Transverse colon (tissue), 4 donors: ENCODE data around the gene GAB1. TPM values are rescaled to one million over a fixed set of nuclear protein-coding genes. Genes with fewer than 3 reads are reported as not detected.
A peak's percentile ranks its signal among the peaks of the same experiment; 100 is the strongest.

Experiments
- DNase-seq: peaks from one replicate; pipeline ENCODE4 v3.0.0-alpha.2; 2019
- H3K27ac ChIP-seq, 4 donors: fragments of 200-600 bp; sonication (generic); 2 replicates each; pipeline ENCODE4 v1.5.1; 2016 to 2018; ENCODE audit warnings: inconsistent platforms in 4 of 4
- H3K27me3 ChIP-seq: fragments of 200-600 bp; sonication (generic); 2 replicates; pipeline ENCODE4 v1.5.1; 2017; ENCODE audit warnings: inconsistent platforms
- H3K36me3 ChIP-seq, 4 donors: fragments of 200-600 bp; sonication (generic); 2 replicates each; pipeline ENCODE4 v1.5.1; 2017 to 2019; ENCODE audit warnings: inconsistent platforms in 4 of 4
- H3K4me1 ChIP-seq, 4 donors: fragments of 200-600 bp; sonication (generic); 2 replicates each; pipeline ENCODE4 v1.5.1; 2017 to 2020; ENCODE audit warnings: inconsistent platforms in 4 of 4
- H3K4me3 ChIP-seq, 4 donors: fragments of 200-600 bp; sonication (generic); 1 replicate in 1 of 4; 2 replicates in 3 of 4; pipeline versions ENCODE4 v1.5.1 to v1.6.1; 2017 to 2019; ENCODE audit warnings: inconsistent platforms in 4 of 4
- H3K9me3 ChIP-seq, 2 donors: fragments of 200-600 bp; sonication (generic); 2 replicates each; pipeline ENCODE4 v1.5.1; 2017 to 2019; ENCODE audit warnings: inconsistent platforms in 2 of 2
- CTCF ChIP-seq, 5 experiments: fragments of 200-600 bp in 3 of 5; fragments of 450-650 bp in 2 of 5; sonication (generic) in 3 of 5; IDR thresholded peaks; 1 replicate in 2 of 5; 2 replicates in 3 of 5; pipeline ENCODE4 v1.5.1; 2016 to 2017; ENCODE audit warnings: antibody characterized with exemption in 5 of 5, inconsistent platforms in 3 of 5, mild to moderate bottlenecking in 2 of 5, moderate library complexity in 1 of 5
- EP300 ChIP-seq: sonication (generic); formaldehyde crosslinking; IDR thresholded peaks from one replicate; pipeline ENCODE4 v1.6.1; 2017; ENCODE audit warnings: antibody characterized with exemption, low read depth
- POLR2A ChIP-seq: fragments of 450-650 bp; IDR thresholded peaks from one replicate; pipeline ENCODE4 v1.6.1; 2016; ENCODE audit warnings: antibody characterized with exemption, mild to moderate bottlenecking, moderate library complexity
- POLR2AphosphoS5 ChIP-seq, 3 donors: sonication (generic); formaldehyde crosslinking; IDR thresholded peaks; one replicate each; pipeline ENCODE4 v1.6.1; 2016; ENCODE audit warnings: antibody characterized with exemption in 3 of 3
- WGBS, 2 donors: methylation state at CpG; one replicate each; pipeline ENCODE4 v1.1.5; 2018; ENCODE audit warnings: low coverage in 1 of 2; 5-methylcytosine and 5-hydroxymethylcytosine counted together
- in situ Hi-C, 4 donors: fragments of 200-750 bp; cut with MboI; loops; one replicate each; pipeline versions ENCODE4 v1.15.0 to v1.15.1; 2017; ENCODE audit warnings: low sequenced_read_pairs in 3 of 4, low pct_ligation_motif_present in 1 of 4, low pct_unique_long_range_greater_than_20kb in 1 of 4
- intact Hi-C: fragments of 100-400 bp; cut with DNase I; formaldehyde crosslinking; loops from one replicate; pipeline ENCODE4 v1.15.1; 2023; ENCODE audit warnings: low total_unique reads
- total RNA-seq, 4 donors: library from RNA; depleted of rRNA; stranded (reverse); fragments of >200 nt; gene quantifications; one replicate each; pipeline ENCODE4 v1.1.0, GENCODE V29; 2016

The GAB1 gene
- total RNA-seq, 4 donors from 2014 or later: 33.0 to 72.7 (median 62.2) TPM

DNA sequence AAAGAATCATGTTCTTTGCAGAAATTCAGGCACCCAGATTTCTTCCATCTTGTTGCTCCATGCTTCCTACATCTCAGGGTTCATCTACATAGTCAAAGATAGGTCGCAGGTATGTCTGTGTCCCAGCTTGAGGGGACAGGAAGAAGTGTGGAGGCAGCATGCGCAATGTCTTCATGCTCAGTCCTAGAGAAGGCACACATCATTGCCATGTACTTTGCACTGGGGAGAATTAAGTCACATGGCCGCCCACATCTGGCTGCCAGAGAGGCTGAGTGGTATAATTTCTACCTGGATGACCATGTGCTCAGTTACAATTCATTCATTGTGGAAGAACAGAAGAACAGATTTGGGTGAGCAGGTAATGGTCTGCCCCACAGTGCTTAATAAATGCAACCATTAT lies 54.1 kb downstream of the GAB1 start:
- Histone ChIP-seq H3K27me3 (no peaks in the 10 kb centered on the region), H3K27ac (peak overlapping the region in 1 of 4 donors; percentile 10), H3K4me3 (no peak overlapping the region), H3K9me3 (no peaks in the 10 kb centered on the region), H3K4me1 (peaks cover 7 to 74% (median 43%) of the 10 kb centered on the region in 4 donors), H3K36me3 (no peaks in the 10 kb centered on the region)
- in situ Hi-C loops (no loop called here), intact Hi-C loops (no loop called here)
- peak; percentile 21 for DNase-seq
- TF ChIP-seq EP300 (no peak), POLR2AphosphoS5 (IDR thresholded peaks at IDR 0.05) (no peak), CTCF (IDR thresholded peaks at IDR 0.05) (no peak), POLR2A (no peak)
- WGBS, 2 donors: 72 to 94% methylated on average over 3 of the region's 3 CpGs

GRCh38 chr4:143391261-143391660 lies 54.6 kb downstream of the GAB1 start:
- 94 to 100% methylated on average over 3 of the region's 3 CpGs for WGBS, 2 donors
- Histone ChIP-seq H3K4me1 (peaks cover 7 to 76% (median 43%) of the 10 kb centered on the region in 4 donors), H3K36me3 (no peaks in the 10 kb centered on the region), H3K27me3 (no peaks in the 10 kb centered on the region), H3K27ac (peak overlapping the region in 1 of 4 donors; percentile 10), H3K9me3 (no peaks in the 10 kb centered on the region), H3K4me3 (no peak overlapping the region)
- in situ Hi-C loops (no loop called here), intact Hi-C loops (no loop called here)
- TF ChIP-seq POLR2A: no peak
- no peak for TF ChIP-seq EP300
- no peak for TF ChIP-seq POLR2AphosphoS5 (IDR thresholded peaks at IDR 0.05)
- no peak for TF ChIP-seq CTCF (IDR thresholded peaks at IDR 0.05)
- no peak for DNase-seq

GRCh38 chr4:143391895-143392294 lies 55.2 kb downstream of the GAB1 start:
- Histone ChIP-seq H3K27me3 (no peaks in the 10 kb centered on the region), H3K4me1 (peaks cover 7 to 74% (median 45%) of the 10 kb centered on the region in 4 donors), H3K4me3 (no peak overlapping the region), H3K27ac (no peak overlapping the region), H3K36me3 (no peaks in the 10 kb centered on the region), H3K9me3 (no peaks in the 10 kb centered on the region)
- DNase-seq: no peak
- in situ Hi-C loops: no loop called here
- TF ChIP-seq CTCF (IDR thresholded peaks at IDR 0.05) (no peak), POLR2AphosphoS5 (IDR thresholded peaks at IDR 0.05) (no peak), POLR2A (no peak), EP300 (no peak)
- 57% methylated on average over 3 of the region's 3 CpGs for WGBS, 2 donors
- intact Hi-C loops: no loop called here

- 66 to 67% methylated on average over 1 of the region's 1 CpG for WGBS, 2 donors
- DNase-seq: no peak
- Histone ChIP-seq H3K4me3 (no peak overlapping the region), H3K27ac (no peak overlapping the region), H3K9me3 (no peaks in the 10 kb centered on the region), H3K36me3 (no peaks in the 10 kb centered on the region), H3K4me1 (peaks cover 10 to 79% (median 49%) of the 10 kb centered on the region in 4 donors), H3K27me3 (no peaks in the 10 kb centered on the region)
- no peak for TF ChIP-seq POLR2AphosphoS5 (IDR thresholded peaks at IDR 0.05)
- no peak for TF ChIP-seq CTCF (IDR thresholded peaks at IDR 0.05)
- no peak for TF ChIP-seq EP300
- no peak for TF ChIP-seq POLR2A
- in situ Hi-C loops: no loop called here
- intact Hi-C loops: no loop called here
These were observed 56.5 kb downstream of the GAB1 start for GRCh38 chr4:143393195-143393594.
